HepG2 (cell line): Measurements from ENCODE around the gene NT5C1B. TPM values are rescaled to one million over a fixed set of nuclear protein-coding genes. Genes with fewer than 3 reads are reported as not detected.

Source experiments
- ATAC-seq: fragments of 200-7000 bp; cut with Tn5 transposase; 3 replicates; pipeline ENCODE4 v1.9.1; 2020; ENCODE audit warnings: mild to moderate bottlenecking, moderate library complexity
- BruUV-seq: library from RNA; stranded (reverse); fragments of 400-500 nt; replicated peaks from 2 replicates; lab custom pipeline; 2021; lab: Mats Ljungman, UMichigan
- CTCF ChIA-PET: fragments of 300-600 bp; formaldehyde crosslinking; extraction: SDS; loops from one replicate; lab custom pipeline; 2021; ENCODE audit warnings: low total read pairs, inconsistent platforms, low intra/inter-chr PET ratio; lab: Yijun Ruan, JAX
- POLR2A ChIA-PET: fragments of 350-600 bp; sonication (Branson Sonifier 250); formaldehyde crosslinking; loops from one replicate; lab custom pipeline; 2020; ENCODE audit warnings: antibody characterized with exemption, inconsistent platforms; lab: Yijun Ruan, JAX
- DNase-seq: peaks from one replicate; pipeline ENCODE4 v3.0.0-alpha.2; 2015; ENCODE audit warnings: low spot score
- FAIRE-seq: peaks from 3 replicates; lab custom pipeline; 2011; peaks lifted over from hg19 to GRCh38; lab: Jason Lieb, UNC
- H2AFZ ChIP-seq: one replicate; pipeline ENCODE4 v1.6.1; 2011; ENCODE audit warnings: low read length, inconsistent platforms
- H3K27ac ChIP-seq: fragments of 300-600 bp; 3 replicates; pipeline ENCODE4 v1.8.0; 2011; ENCODE audit warnings: mixed run types, mild to moderate bottlenecking, mixed read lengths, low read length, inconsistent platforms; ENCODE audit not compliant: insufficient read depth; ENCODE audit errors: extremely low read length
- H3K27me3 ChIP-seq, 2 experiments: fragments of 200-600 bp in 1 of 2; 2 replicates in 1 of 2; 3 replicates in 1 of 2; pipeline versions ENCODE4 v1.6.0 to v1.8.0; 2011; ENCODE audit warnings: low read length in 2 of 2, mild to moderate bottlenecking in 2 of 2, moderate library complexity in 2 of 2, inconsistent platforms in 1 of 2; ENCODE audit not compliant: insufficient read depth in 2 of 2, control insufficient read depth in 1 of 2
- H3K36me3 ChIP-seq, 2 experiments: fragments of 200-600 bp in 1 of 2; replicated peaks in 1 of 2; 2 replicates in 1 of 2; 3 replicates in 1 of 2; pipeline versions ENCODE4 v1.5.1 to v1.8.0; 2011; ENCODE audit warnings: low read length in 2 of 2, inconsistent platforms in 1 of 2; ENCODE audit not compliant: insufficient read depth in 2 of 2, control insufficient read depth in 1 of 2
- H3K4me1 ChIP-seq: 2 replicates; pipeline ENCODE4 v1.5.1; 2012; ENCODE audit warnings: low read length, inconsistent platforms; ENCODE audit not compliant: insufficient read depth
- H3K4me2 ChIP-seq: 2 replicates; pipeline ENCODE4 v1.6.0; 2011; ENCODE audit warnings: low read depth, low read length, inconsistent platforms
- H3K4me3 ChIP-seq, 3 experiments: fragments of 200-600 bp in 1 of 3; sonication (generic), shearing (Covaris generic) in 1 of 3; replicated peaks in 1 of 3; 2 replicates each; pipeline ENCODE4 v1.5.1; 2011 to 2016; ENCODE audit warnings: low read length in 3 of 3, inconsistent platforms in 2 of 3, low read depth in 2 of 3, mild to moderate bottlenecking in 2 of 3, control low read depth in 1 of 3, mixed read lengths in 1 of 3; ENCODE audit not compliant: insufficient read depth in 1 of 3
- H3K79me2 ChIP-seq: one replicate; pipeline ENCODE4 v1.6.1; 2011; ENCODE audit warnings: low read length, inconsistent platforms; ENCODE audit not compliant: insufficient read depth
- H3K9ac ChIP-seq: 2 replicates; pipeline ENCODE4 v1.6.0; 2011; ENCODE audit warnings: mild to moderate bottlenecking, low read depth, low read length, inconsistent platforms; ENCODE audit not compliant: insufficient read depth
- H3K9me3 ChIP-seq: 2 replicates; pipeline ENCODE4 v1.5.1; 2012; ENCODE audit warnings: mild to moderate bottlenecking, low read length
- H4K20me1 ChIP-seq: 2 replicates; pipeline ENCODE4 v1.6.0; 2011; ENCODE audit warnings: inconsistent platforms, mild to moderate bottlenecking, low read length, moderate library complexity; ENCODE audit not compliant: insufficient read depth
- AKAP8 ChIP-seq: sonication (generic); formaldehyde crosslinking; IDR thresholded peaks from 2 replicates; pipeline ENCODE4 v1.5.1; 2020; ENCODE audit warnings: mild to moderate bottlenecking, missing genetic modification reagents
- BCLAF1 ChIP-seq: fragments of 450-650 bp; IDR thresholded peaks from 2 replicates; pipeline ENCODE4 v1.6.1; 2017; ENCODE audit warnings: mild to moderate bottlenecking
- ETS1 ChIP-seq: sonication (generic); formaldehyde crosslinking; IDR thresholded peaks from 2 replicates; pipeline ENCODE4 v1.4.0; 2020; ENCODE audit warnings: missing genetic modification reagents
- HIC2 ChIP-seq: sonication (generic); formaldehyde crosslinking; IDR thresholded peaks from 2 replicates; pipeline ENCODE4 v1.9.0; 2022; ENCODE audit warnings: low read depth, missing genetic modification reagents
- RBM39 ChIP-seq: fragments of 200-400 bp; formaldehyde crosslinking; IDR thresholded peaks from one replicate; pipeline ENCODE4 v1.6.1; 2018; ENCODE audit warnings: antibody characterized with exemption, mild to moderate bottlenecking, low read depth, low read length; ENCODE audit not compliant: poor library complexity, severe bottlenecking
- SIX1 ChIP-seq: sonication (generic); formaldehyde crosslinking; IDR thresholded peaks from 2 replicates; pipeline ENCODE4 v1.4.0; 2020; ENCODE audit warnings: missing genetic modification reagents, borderline replicate concordance
- ZBTB8A ChIP-seq: sonication (generic); formaldehyde crosslinking; IDR thresholded peaks from 2 replicates; pipeline ENCODE4 v1.4.0; 2020; ENCODE audit warnings: mild to moderate bottlenecking, low read depth, missing genetic modification reagents, borderline replicate concordance
- ZFYVE20 ChIP-seq: sonication (generic); formaldehyde crosslinking; IDR thresholded peaks from 2 replicates; pipeline ENCODE4 v1.8.0; 2023; ENCODE audit warnings: low read depth, mild to moderate bottlenecking, moderate library complexity, missing genetic modification reagents, borderline replicate concordance
- ZNF24 ChIP-seq: fragments of 450-650 bp; IDR thresholded peaks from 2 replicates; pipeline ENCODE4 v1.6.1; 2017; ENCODE audit warnings: antibody characterized with exemption, mild to moderate bottlenecking
- ZNF282 ChIP-seq: fragments of 450-650 bp; IDR thresholded peaks from 2 replicates; pipeline ENCODE4 v1.6.1; 2018; ENCODE audit not compliant: partially characterized antibody
- ZNF431 ChIP-seq: sonication (generic); formaldehyde crosslinking; IDR thresholded peaks from 2 replicates; pipeline ENCODE4 v1.9.0; 2022; ENCODE audit warnings: missing genetic modification reagents, low read depth, mild to moderate bottlenecking, borderline replicate concordance
- ZNF615 ChIP-seq: sonication (generic); formaldehyde crosslinking; IDR thresholded peaks from 2 replicates; pipeline ENCODE4 v1.5.0; 2020; ENCODE audit warnings: mild to moderate bottlenecking, missing genetic modification reagents, borderline replicate concordance
- ZNF713 ChIP-seq: sonication (generic); formaldehyde crosslinking; IDR thresholded peaks from 2 replicates; pipeline ENCODE4 v1.4.0; 2020; ENCODE audit warnings: mild to moderate bottlenecking, missing genetic modification reagents
- ZSCAN31 ChIP-seq: sonication (generic); formaldehyde crosslinking; IDR thresholded peaks from 2 replicates; pipeline ENCODE4 v1.5.0; 2020; ENCODE audit warnings: low read depth, mild to moderate bottlenecking, missing genetic modification reagents
- WGBS: methylation state at CpG from one replicate; pipeline ENCODE4 v1.1.6; 2017; ENCODE audit warnings: low lambda C conversion rate; 5-methylcytosine and 5-hydroxymethylcytosine counted together
- in situ Hi-C: cut with HindIII; loops from 2 replicates; pipeline ENCODE4 v1.10.0; 2017; ENCODE audit warnings: low pct_unique_long_range_greater_than_20kb; ENCODE audit not compliant: extremely low pct_ligation_motif_present
- intact Hi-C: fragments of 100-400 bp; cut with micrococcal nuclease; formaldehyde crosslinking; loops from one replicate; pipeline ENCODE4 v1.10.0; 2022; ENCODE audit not compliant: unreplicated experiment
- polyA plus RNA-seq, 8 experiments: library from polyadenylated mRNA; depleted of rRNA in 3 of 8; stranded (reverse) in 7 of 8; unstranded in 1 of 8; fragments of >200 nt; fragmentation: Illumina TruSeq in 4 of 8; extraction: Trizol in 4 of 8; gene quantifications; 2 replicates each; pipeline versions ENCODE4 v1.2.1 to v1.2.3, GENCODE V29; 2011 to 2016; ENCODE audit warnings: low read depth in 4 of 8, missing spikeins in 1 of 8, mixed read lengths in 1 of 8; ENCODE audit not compliant: insufficient read depth in 1 of 8
- total RNA-seq, 5 experiments: library from RNA; depleted of rRNA; stranded (reverse); fragments of >200 nt; fragmentation: Illumina TruSeq; extraction: Trizol; gene quantifications; 2 replicates each; pipeline ENCODE4 v1.2.3, GENCODE V29; 2016; ENCODE audit warnings: low read depth in 1 of 5

NT5C1B gene
- total and polyA plus RNA-seq, 2 of the 13 experiments (the other 11 are each of a cell fraction or from before 2014, with no cell fraction given), result not detected

- TF ChIP-seq ZNF713 (CRISPR knock-in tag) (no peak), ZBTB8A (CRISPR knock-in tag) (no peak), HIC2 (CRISPR knock-in tag) (no peak)
- POLR2A ChIA-PET, result no interaction called here
- Histone ChIP-seq H3K4me3 (no peak overlapping the region), H2AFZ (no peak overlapping the region), H3K27me3 (no peaks in the 10 kb centered on the region), H4K20me1 (no peaks in the 10 kb centered on the region), H3K9me3 (no peaks in the 10 kb centered on the region), H3K36me3 (no peaks in the 10 kb centered on the region), H3K4me2 (no peak overlapping the region), H3K4me1 (no peaks in the 10 kb centered on the region), H3K27ac (no peak overlapping the region), H3K79me2 (no peaks in the 10 kb centered on the region), H3K9ac (no peak overlapping the region)
- no TSS peak for BruUV-seq
- in situ Hi-C loops (no loop called here), intact Hi-C loops (no loop called here)
- no peak for ATAC-seq
- no peak for FAIRE-seq
- CTCF ChIA-PET, result no interaction called here
- WGBS, result 87% methylated on average over 3 of the region's 3 CpGs
- DNase-seq, result no peak
These were observed 3.8 kb downstream of the NT5C1B start for GRCh38 chr2:18585526-18585925.

GRCh38 chr2:18584608-18584954 lies 4.8 kb downstream of the NT5C1B start:
- Histone ChIP-seq H3K4me1 (no peaks in the 10 kb centered on the region), H3K4me3 (no peak overlapping the region), H3K9ac (no peak overlapping the region), H3K27me3 (no peaks in the 10 kb centered on the region), H4K20me1 (no peaks in the 10 kb centered on the region), H3K4me2 (no peak overlapping the region), H3K27ac (no peak overlapping the region), H3K36me3 (no peaks in the 10 kb centered on the region), H2AFZ (no peak overlapping the region), H3K9me3 (no peaks in the 10 kb centered on the region), H3K79me2 (no peaks in the 10 kb centered on the region)
- FAIRE-seq, result no peak
- BruUV-seq, result no TSS peak
- intact Hi-C loops (no loop called here), in situ Hi-C loops (no loop called here)
- CTCF ChIA-PET, result no interaction called here
- DNase-seq, result no peak
- ATAC-seq, result no peak
- POLR2A ChIA-PET, result no interaction called here
- WGBS, result 96% methylated on average over 32 of the region's 32 CpGs
- TF ChIP-seq SIX1 (CRISPR knock-in tag) (no peak), BCLAF1 (no peak), ZNF282 (no peak), ZFYVE20 (no peak), RBM39 (no peak), ZSCAN31 (CRISPR knock-in tag) (no peak), ZNF24 (no peak), ZNF431 (CRISPR knock-in tag) (no peak), ETS1 (no peak), AKAP8 (no peak), ZNF615 (CRISPR knock-in tag) (no peak)
